K562 (cell line): ENCODE data around the gene HMGXB3. TPM values are rescaled to one million over a fixed set of nuclear protein-coding genes. Genes with fewer than 3 reads are reported as not detected.
A peak's percentile ranks its signal among the peaks of the same experiment; 100 is the strongest.

ENCODE experiments used
- BRD4 ChIP-seq: fragments of 200-600 bp; sonication (generic); IDR thresholded peaks from 2 replicates; pipeline ENCODE4 v1.6.1; 2017; ENCODE audit warnings: inconsistent platforms
- BRD9 ChIP-seq: fragments of 450-650 bp; IDR thresholded peaks from 2 replicates; pipeline ENCODE4 v1.6.1; 2018; ENCODE audit warnings: low read depth; ENCODE audit not compliant: partially characterized antibody
- CREB5 ChIP-seq: fragments of 250-450 bp; sonication (Bioruptor Pico); IDR thresholded peaks from 2 replicates; pipeline ENCODE4 v1.5.0; 2020; ENCODE audit warnings: mild to moderate bottlenecking
- E2F4 ChIP-seq: sonication (generic); formaldehyde crosslinking; IDR thresholded peaks from 2 replicates; pipeline ENCODE4 v1.8.0; 2022; ENCODE audit warnings: mild to moderate bottlenecking, low read depth, missing genetic modification reagents
- KDM2B ChIP-seq: fragments of 250-450 bp; sonication (Bioruptor Pico); IDR thresholded peaks from 2 replicates; pipeline ENCODE4 v1.8.0; 2021; ENCODE audit warnings: mild to moderate bottlenecking, moderate library complexity
- NUFIP1 ChIP-seq: fragments of 450-650 bp; IDR thresholded peaks from 2 replicates; pipeline ENCODE4 v1.6.1; 2018; ENCODE audit not compliant: partially characterized antibody
- POLR2AphosphoS2 ChIP-seq: IDR thresholded peaks from 2 replicates; pipeline ENCODE4 v1.6.1; 2012; ENCODE audit warnings: low read length, improper control_type of control experiment
- PRPF4 ChIP-seq: fragments of 200-400 bp; formaldehyde crosslinking; IDR thresholded peaks from one replicate; pipeline ENCODE4 v1.6.1; 2017; ENCODE audit warnings: low read length, low read depth, mild to moderate bottlenecking; ENCODE audit not compliant: insufficient read depth, poor library complexity, severe bottlenecking
- SIN3B ChIP-seq: fragments of 450-650 bp; IDR thresholded peaks from 2 replicates; pipeline ENCODE4 v1.6.1; 2017; ENCODE audit warnings: low read depth, mild to moderate bottlenecking, moderate library complexity
- SREBF1 ChIP-seq: fragments of 150-350 bp; IDR thresholded peaks from 2 replicates; pipeline ENCODE4 v1.6.1; 2014; ENCODE audit warnings: antibody characterized with exemption, low read depth, low read length, borderline replicate concordance
- ZC3H11A ChIP-seq: IDR thresholded peaks from 2 replicates; pipeline ENCODE4 v1.6.1; 2012; ENCODE audit warnings: low read depth, low read length, improper control_type of control experiment
- ZEB2 ChIP-seq: fragments of 450-650 bp; IDR thresholded peaks from 2 replicates; pipeline ENCODE4 v1.6.1; 2016
- ZNF121 ChIP-seq: sonication (generic); formaldehyde crosslinking; conservative IDR thresholded peaks from 2 replicates; pipeline ENCODE4 v1.8.0; 2022; ENCODE audit warnings: missing genetic modification reagents
- ZNF444 ChIP-seq: fragments of 250-450 bp; sonication (Bioruptor Pico); IDR thresholded peaks from 2 replicates; pipeline ENCODE4 v1.4.0; 2020; ENCODE audit warnings: mild to moderate bottlenecking, moderate library complexity
- polyA plus RNA-seq, 8 experiments: library from polyadenylated mRNA; depleted of rRNA in 4 of 8; stranded (reverse) in 5 of 8; unstranded in 3 of 8; fragments of >200 nt; fragmentation: Nextera tagmentation in 2 of 8; fragmentation: Illumina TruSeq in 1 of 8; extraction: Ambion mirVana in 2 of 8; extraction: Trizol in 1 of 8; gene quantifications; 2 replicates each; pipeline versions ENCODE4 v1.2.1 to v1.2.3, GENCODE V29; 2011 to 2014; ENCODE audit warnings: inconsistent platforms in 1 of 8, missing spikeins in 1 of 8
- total RNA-seq, 7 experiments: library from RNA; depleted of rRNA in 6 of 7; stranded (reverse); fragments of >200 nt in 6 of 7; fragmentation: Illumina TruSeq in 2 of 7; extraction: Trizol in 2 of 7; gene quantifications; 2 replicates each; pipeline versions ENCODE4 v1.2.1 to v1.2.3, GENCODE V29; 2011 to 2021; ENCODE audit warnings: low replicate concordance in 1 of 7
- TF ChIP-seq, protein P1 (sequence below): fragments of 250-450 bp; sonication (Bioruptor Pico); IDR thresholded peaks from 2 replicates; pipeline ENCODE4 v1.4.0; 2020
- TF ChIP-seq, protein P2 (sequence below): sonication (generic); IDR thresholded peaks from 2 replicates; pipeline ENCODE4 v1.6.1; 2016

The HMGXB3 gene
- total and polyA plus RNA-seq, 9 of the 15 experiments (the other 6 are each of a cell fraction or from before 2014, with no cell fraction given) = 1.8 to 44.1 (median 32.2) TPM

- TF ChIP-seq NUFIP1 (no peak), SREBF1 (0 out of 2 replicates have a peak, but pooled peaks have one; percentile 47), ZNF121 (CRISPR knock-in tag) (no peak), ZC3H11A (no peak), SIN3B (no peak), BRD9 (no peak), E2F4 (CRISPR knock-in tag) (peak; percentile 59; the same call in 1 of the 2 replicates), PRPF4 (no peak), POLR2AphosphoS2 (peak; percentile 56; the same call in 1 of the 2 replicates), KDM2B (CRISPR knock-in tag) (0 out of 2 replicates have a peak, but pooled peaks have one; percentile 44), ZEB2 (peak; percentile 82), CREB5 (CRISPR knock-in tag) (0 out of 2 replicates have a peak, but pooled peaks have one; percentile 56), BRD4 (no peak), ZNF444 (CRISPR knock-in tag) (no peak)
- TF ChIP-seq, protein P1, sequence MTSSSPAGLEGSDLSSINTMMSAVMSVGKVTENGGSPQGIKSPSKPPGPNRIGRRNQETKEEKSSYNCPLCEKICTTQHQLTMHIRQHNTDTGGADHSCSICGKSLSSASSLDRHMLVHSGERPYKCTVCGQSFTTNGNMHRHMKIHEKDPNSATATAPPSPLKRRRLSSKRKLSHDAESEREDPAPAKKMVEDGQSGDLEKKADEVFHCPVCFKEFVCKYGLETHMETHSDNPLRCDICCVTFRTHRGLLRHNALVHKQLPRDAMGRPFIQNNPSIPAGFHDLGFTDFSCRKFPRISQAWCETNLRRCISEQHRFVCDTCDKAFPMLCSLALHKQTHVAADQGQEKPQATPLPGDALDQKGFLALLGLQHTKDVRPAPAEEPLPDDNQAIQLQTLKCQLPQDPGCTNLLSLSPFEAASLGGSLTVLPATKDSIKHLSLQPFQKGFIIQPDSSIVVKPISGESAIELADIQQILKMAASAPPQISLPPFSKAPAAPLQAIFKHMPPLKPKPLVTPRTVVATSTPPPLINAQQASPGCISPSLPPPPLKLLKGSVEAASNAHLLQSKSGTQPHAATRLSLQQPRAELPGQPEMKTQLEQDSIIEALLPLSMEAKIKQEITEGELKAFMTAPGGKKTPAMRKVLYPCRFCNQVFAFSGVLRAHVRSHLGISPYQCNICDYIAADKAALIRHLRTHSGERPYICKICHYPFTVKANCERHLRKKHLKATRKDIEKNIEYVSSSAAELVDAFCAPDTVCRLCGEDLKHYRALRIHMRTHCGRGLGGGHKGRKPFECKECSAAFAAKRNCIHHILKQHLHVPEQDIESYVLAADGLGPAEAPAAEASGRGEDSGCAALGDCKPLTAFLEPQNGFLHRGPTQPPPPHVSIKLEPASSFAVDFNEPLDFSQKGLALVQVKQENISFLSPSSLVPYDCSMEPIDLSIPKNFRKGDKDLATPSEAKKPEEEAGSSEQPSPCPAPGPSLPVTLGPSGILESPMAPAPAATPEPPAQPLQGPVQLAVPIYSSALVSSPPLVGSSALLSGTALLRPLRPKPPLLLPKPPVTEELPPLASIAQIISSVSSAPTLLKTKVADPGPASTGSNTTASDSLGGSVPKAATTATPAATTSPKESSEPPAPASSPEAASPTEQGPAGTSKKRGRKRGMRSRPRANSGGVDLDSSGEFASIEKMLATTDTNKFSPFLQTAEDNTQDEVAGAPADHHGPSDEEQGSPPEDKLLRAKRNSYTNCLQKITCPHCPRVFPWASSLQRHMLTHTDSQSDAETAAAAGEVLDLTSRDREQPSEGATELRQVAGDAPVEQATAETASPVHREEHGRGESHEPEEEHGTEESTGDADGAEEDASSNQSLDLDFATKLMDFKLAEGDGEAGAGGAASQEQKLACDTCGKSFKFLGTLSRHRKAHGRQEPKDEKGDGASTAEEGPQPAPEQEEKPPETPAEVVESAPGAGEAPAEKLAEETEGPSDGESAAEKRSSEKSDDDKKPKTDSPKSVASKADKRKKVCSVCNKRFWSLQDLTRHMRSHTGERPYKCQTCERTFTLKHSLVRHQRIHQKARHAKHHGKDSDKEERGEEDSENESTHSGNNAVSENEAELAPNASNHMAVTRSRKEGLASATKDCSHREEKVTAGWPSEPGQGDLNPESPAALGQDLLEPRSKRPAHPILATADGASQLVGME (CRISPR knock-in tag) = no peak; the same call in 1 of the 2 replicates
- TF ChIP-seq, protein P2, sequence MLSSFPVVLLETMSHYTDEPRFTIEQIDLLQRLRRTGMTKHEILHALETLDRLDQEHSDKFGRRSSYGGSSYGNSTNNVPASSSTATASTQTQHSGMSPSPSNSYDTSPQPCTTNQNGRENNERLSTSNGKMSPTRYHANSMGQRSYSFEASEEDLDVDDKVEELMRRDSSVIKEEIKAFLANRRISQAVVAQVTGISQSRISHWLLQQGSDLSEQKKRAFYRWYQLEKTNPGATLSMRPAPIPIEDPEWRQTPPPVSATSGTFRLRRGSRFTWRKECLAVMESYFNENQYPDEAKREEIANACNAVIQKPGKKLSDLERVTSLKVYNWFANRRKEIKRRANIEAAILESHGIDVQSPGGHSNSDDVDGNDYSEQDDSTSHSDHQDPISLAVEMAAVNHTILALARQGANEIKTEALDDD = no peak
These were observed 40.0 kb upstream of the HMGXB3 start, which contains the start of gene SLC26A2 (continued) for GRCh38 chr5:149960272-149961185.
